H1 (cell line): Measurements from ENCODE around the gene SGO1. TPM values are rescaled to one million over a fixed set of nuclear protein-coding genes. Genes with fewer than 3 reads are reported as not detected.

Experiments used
- CTCF ChIA-PET: fragments of 300-600 bp; sonication (Branson Sonifier 250); formaldehyde crosslinking; loops from one replicate; lab custom pipeline; 2021; ENCODE audit not compliant: partially characterized antibody; lab: Charles Lee
- POLR2A ChIA-PET: fragments of 300-600 bp; sonication (Branson Sonifier 250); formaldehyde crosslinking; loops from one replicate; lab custom pipeline; 2021; ENCODE audit warnings: inconsistent platforms; ENCODE audit not compliant: partially characterized antibody; lab: Charles Lee
- DNase-seq, 2 experiments: peaks; one replicate each; pipeline versions ENCODE4 v3.0.0 to v3.0.0-alpha.2; 2010 to 2022; ENCODE audit warnings: low spot score in 2 of 2, low read depth in 1 of 2, mixed read lengths in 1 of 2
- FAIRE-seq: peaks from 2 replicates; lab custom pipeline; 2011; peaks lifted over from hg19 to GRCh38; lab: Jason Lieb, UNC
- H2AFZ ChIP-seq: 2 replicates; pipeline ENCODE4 v1.8.1; 2012; ENCODE audit warnings: low read length, inconsistent platforms
- H2AK5ac ChIP-seq: 2 replicates; pipeline ENCODE4 v1.6.1; 2013; ENCODE audit warnings: low read depth, low read length
- H2BK120ac ChIP-seq: replicated peaks from 2 replicates; pipeline ENCODE3; 2013; ENCODE audit warnings: low read depth, low read length, inconsistent platforms
- H2BK12ac ChIP-seq: 2 replicates; pipeline ENCODE4 v1.6.1; 2013; ENCODE audit warnings: low read depth, low read length
- H2BK15ac ChIP-seq: 2 replicates; pipeline ENCODE4 v1.6.1; 2013; ENCODE audit warnings: low read length
- H2BK20ac ChIP-seq: 2 replicates; pipeline ENCODE4 v1.6.1; 2013; ENCODE audit warnings: low read length
- H2BK5ac ChIP-seq: 2 replicates; pipeline ENCODE4 v1.6.1; 2013; ENCODE audit warnings: low read depth, low read length
- H3K14ac ChIP-seq: 2 replicates; pipeline ENCODE4 v1.6.1; 2013; ENCODE audit warnings: inconsistent platforms; ENCODE audit not compliant: insufficient read length
- H3K18ac ChIP-seq: 2 replicates; pipeline ENCODE4 v1.6.1; 2013; ENCODE audit warnings: low read length; ENCODE audit errors: extremely low read depth
- H3K23ac ChIP-seq: 2 replicates; pipeline ENCODE4 v1.6.1; 2013; ENCODE audit warnings: inconsistent platforms; ENCODE audit not compliant: insufficient read length
- H3K23me2 ChIP-seq: 2 replicates; pipeline ENCODE4 v1.6.1; 2013; ENCODE audit warnings: low read depth, low read length
- H3K27ac ChIP-seq: 2 replicates; pipeline ENCODE4 v1.6.1; 2011; ENCODE audit warnings: low read depth, low read length, inconsistent platforms
- H3K27me3 ChIP-seq, 4 experiments: replicated peaks in 1 of 4; 1 replicate in 1 of 4; 2 replicates in 3 of 4; pipeline versions ENCODE4 v1.6.1 to v1.8.1; 2011 to 2013; ENCODE audit warnings: low read length in 3 of 4, mild to moderate bottlenecking in 3 of 4, inconsistent platforms in 2 of 4, mixed read lengths in 2 of 4, moderate library complexity in 1 of 4; ENCODE audit not compliant: control insufficient read depth in 3 of 4, insufficient read depth in 3 of 4; ENCODE audit errors: extremely low read depth in 1 of 4
- H3K36me3 ChIP-seq, 4 experiments: 2 replicates each; pipeline versions ENCODE4 v1.6.1 to v1.8.1; 2011 to 2013; ENCODE audit warnings: mild to moderate bottlenecking in 4 of 4, low read length in 3 of 4, moderate library complexity in 2 of 4, control low read depth in 1 of 4, inconsistent platforms in 1 of 4; ENCODE audit not compliant: insufficient read depth in 4 of 4, control insufficient read depth in 2 of 4
- H3K4ac ChIP-seq: replicated peaks from 2 replicates; pipeline ENCODE3; 2013; ENCODE audit warnings: low read length, low read depth, mixed read lengths, inconsistent platforms; ENCODE audit not compliant: insufficient read length
- H3K4me1 ChIP-seq, 4 experiments: replicated peaks in 1 of 4; 1 replicate in 1 of 4; 2 replicates in 3 of 4; pipeline versions ENCODE4 v1.6.1 to v1.8.1; 2011 to 2013; ENCODE audit warnings: low read length in 3 of 4, inconsistent platforms in 2 of 4, mixed read lengths in 1 of 4; ENCODE audit not compliant: insufficient read depth in 4 of 4, control insufficient read depth in 3 of 4
- H3K4me2 ChIP-seq, 2 experiments: 2 replicates each; pipeline versions ENCODE4 v1.6.1 to v1.8.1; 2011 to 2013; ENCODE audit warnings: low read depth in 2 of 2, low read length in 2 of 2, control low read depth in 1 of 2, inconsistent platforms in 1 of 2, mild to moderate bottlenecking in 1 of 2; ENCODE audit not compliant: insufficient read depth in 1 of 2
- H3K4me3 ChIP-seq, 4 experiments: fragments of 200-600, 300-600 bp in 1 of 4; sonication (generic), shearing (Covaris generic), sonication (Bioruptor Twin) in 1 of 4; 2 replicates each; pipeline versions ENCODE4 v1.5.1 to v1.8.1; 2011 to 2016; ENCODE audit warnings: low read length in 4 of 4, low read depth in 3 of 4, control low read depth in 2 of 4, inconsistent platforms in 2 of 4, mild to moderate bottlenecking in 2 of 4, mixed read lengths in 1 of 4, moderate library complexity in 1 of 4; ENCODE audit not compliant: insufficient read depth in 2 of 4; ENCODE audit errors: extremely low read depth in 1 of 4
- H3K56ac ChIP-seq: replicated peaks from 2 replicates; pipeline ENCODE3; 2013; ENCODE audit warnings: low read depth, mild to moderate bottlenecking, mixed read lengths, low read length, inconsistent platforms; ENCODE audit not compliant: insufficient read length
- H3K79me1 ChIP-seq: 2 replicates; pipeline ENCODE4 v1.6.1; 2013; ENCODE audit warnings: low read depth, low read length, control low read depth
- H3K79me2 ChIP-seq, 2 experiments: 2 replicates each; pipeline versions ENCODE4 v1.6.1 to v1.8.1; 2012 to 2013; ENCODE audit warnings: low read length in 2 of 2, mild to moderate bottlenecking in 2 of 2, inconsistent platforms in 1 of 2; ENCODE audit not compliant: insufficient read depth in 2 of 2, control insufficient read depth in 1 of 2
- H3K9ac ChIP-seq, 4 experiments: replicated peaks in 1 of 4; 1 replicate in 1 of 4; 2 replicates in 3 of 4; pipeline versions ENCODE4 v1.6.1 to v1.8.1; 2011 to 2013; ENCODE audit warnings: low read depth in 3 of 4, low read length in 3 of 4, control low read depth in 2 of 4, mild to moderate bottlenecking in 2 of 4, moderate library complexity in 2 of 4, inconsistent platforms in 1 of 4; ENCODE audit errors: extremely low read depth in 1 of 4
- H3K9me3 ChIP-seq, 2 experiments: 2 replicates each; pipeline versions ENCODE4 v1.6.1 to v1.8.1; 2012 to 2013; ENCODE audit warnings: mild to moderate bottlenecking in 2 of 2, moderate library complexity in 2 of 2, control low read depth in 1 of 2, inconsistent platforms in 1 of 2, low read depth in 1 of 2, low read length in 1 of 2, mixed read lengths in 1 of 2; ENCODE audit not compliant: insufficient read depth in 2 of 2
- H4K20me1 ChIP-seq, 2 experiments: replicated peaks in 1 of 2; 2 replicates each; pipeline versions ENCODE3 to v1.8.1; 2011 to 2013; ENCODE audit warnings: inconsistent platforms in 2 of 2, low read length in 2 of 2, mild to moderate bottlenecking in 1 of 2; ENCODE audit not compliant: insufficient read depth in 2 of 2, control insufficient read depth in 1 of 2
- H4K5ac ChIP-seq: 2 replicates; pipeline ENCODE4 v1.6.1; 2013; ENCODE audit warnings: low read length, low read depth, mixed read lengths, inconsistent platforms; ENCODE audit not compliant: insufficient read length
- H4K8ac ChIP-seq: 2 replicates; pipeline ENCODE4 v1.8.0; 2013; ENCODE audit warnings: mild to moderate bottlenecking, moderate library complexity, low read length, inconsistent platforms; ENCODE audit not compliant: insufficient read depth; ENCODE audit errors: extremely low read depth
- H4K91ac ChIP-seq: replicated peaks from 2 replicates; pipeline ENCODE3; 2013; ENCODE audit warnings: low read length, mixed read lengths, inconsistent platforms; ENCODE audit not compliant: insufficient read length
- CTCF ChIP-seq, 3 experiments: IDR thresholded peaks; 1 replicate in 2 of 3; 2 replicates in 1 of 3; pipeline versions ENCODE4 v1.5.1 to v1.6.1; 2011; ENCODE audit warnings: low read length in 3 of 3, mild to moderate bottlenecking in 3 of 3, inconsistent platforms in 2 of 3, low read depth in 1 of 3, moderate library complexity in 1 of 3; ENCODE audit not compliant: insufficient read depth in 1 of 3; ENCODE audit errors: control extremely low read depth in 1 of 3
- WGBS, 2 experiments: shearing (Covaris generic) in 1 of 2; methylation state at CpG; one replicate each; pipeline versions ENCODE4 v1.1.6 to v1.1.7; 2013 to 2015; ENCODE audit warnings: low lambda C conversion rate in 2 of 2, mixed read lengths in 2 of 2, inconsistent platforms in 1 of 2, low coverage in 1 of 2, missing lambda C conversion rate in 1 of 2; ENCODE audit not compliant: insufficient replicate concordance in 2 of 2, insufficient coverage in 1 of 2, insufficient read length in 1 of 2; ENCODE audit errors: extremely low coverage in 1 of 2, missing lambda C conversion rate in 1 of 2; 5-methylcytosine and 5-hydroxymethylcytosine counted together
- polyA plus RNA-seq, 7 experiments: library from polyadenylated mRNA; depleted of rRNA in 3 of 7; stranded (reverse) in 5 of 7; unstranded in 2 of 7; fragments of >200 nt in 5 of 7; fragments of 200-250 nt in 2 of 7; gene quantifications; 1 replicate in 5 of 7; 2 replicates in 1 of 7; 4 replicates in 1 of 7; pipeline versions ENCODE4 v1.2.1 to v1.2.3, GENCODE V29; 2011 to 2013; ENCODE audit warnings: missing spikeins in 2 of 7, mixed read lengths in 2 of 7
- total RNA-seq: library from RNA; stranded (reverse); fragmentation: NEBNext Ultra II Directional; extraction: Animal tissue kit (Norgen Biotek cat#: 25700); gene quantifications from 2 replicates; pipeline ENCODE4 v1.2.1, GENCODE V29; 2021

Gene SGO1
- total and polyA plus RNA-seq, 2 of the 8 experiments (the other 6 are each of a cell fraction or from before 2014, with no cell fraction given) = 6.9 to 36.4 TPM

GRCh38 chr3:20215636-20216035 is 29.6 kb upstream of the SGO1 start:
- CTCF ChIA-PET = interaction anchor here (3.2 kb wide), 1 partner anchor 10 kb away, joined by 12 read pairs; no protein-coding TSS in a partner anchor
- Histone ChIP-seq H3K4me1 (no peaks in the 10 kb centered on the region), H3K4me2 (no peak overlapping the region), H3K79me2 (no peaks in the 10 kb centered on the region), H4K8ac (no peak overlapping the region), H3K36me3 (no peaks in the 10 kb centered on the region), H2BK120ac (no peak overlapping the region), H2AK5ac (no peak overlapping the region), H3K14ac (no peak overlapping the region), H2AFZ (no peak overlapping the region), H3K23me2 (no peaks in the 10 kb centered on the region), H4K20me1 (no peaks in the 10 kb centered on the region), H3K23ac (no peak overlapping the region), H4K91ac (no peak overlapping the region), H3K9me3 (no peaks in the 10 kb centered on the region), H3K4me3 (no peak overlapping the region), H2BK15ac (no peak overlapping the region), H3K27ac (no peak overlapping the region), H2BK12ac (no peak overlapping the region), H4K5ac (no peak overlapping the region), H3K79me1 (no peaks in the 10 kb centered on the region), H3K56ac (no peak overlapping the region), H2BK20ac (no peak overlapping the region), H3K27me3 (no peaks in the 10 kb centered on the region), H2BK5ac (no peak overlapping the region), H3K9ac (no peak overlapping the region), H3K18ac (no peak overlapping the region), H3K4ac (no peak overlapping the region)
- FAIRE-seq (no peak), DNase-seq (no peak)
- WGBS, 2 experiments = 93% methylated on average over 4 of the region's 4 CpGs; no CpG with 5 or more reads in 1 of the 2 experiments
- TF ChIP-seq CTCF (IDR thresholded peaks at IDR 0.05; ENCODE audit: control extremely low read depth in 1 of 3, insufficient read depth in 1 of 3, low read depth in 1 of 3, low read length in 3 of 3) = no peak
- POLR2A ChIA-PET = no interaction called here
